ENCODE results near the gene EDC3.

EDC3 gene

DNA sequence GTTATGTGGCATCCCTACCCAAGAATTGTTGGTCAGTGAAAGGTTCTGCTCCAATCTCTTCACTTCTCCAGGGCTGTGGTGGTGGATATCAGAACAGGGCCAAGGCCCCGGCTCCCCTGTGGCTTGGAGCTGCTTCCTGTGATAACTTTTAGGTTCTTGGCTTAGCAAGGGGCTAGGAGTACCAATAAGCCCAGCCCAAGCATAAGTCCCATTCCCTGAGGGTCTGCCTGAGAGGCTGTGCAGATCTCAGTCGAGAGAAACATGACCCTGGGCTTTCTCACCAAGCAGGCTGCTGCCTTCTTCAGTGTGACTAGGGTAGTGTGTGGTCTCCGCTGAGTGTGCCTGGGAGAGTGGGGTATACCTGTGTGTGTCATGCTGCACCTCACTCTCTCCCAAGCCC is 73.1 kb downstream of the EDC3 start:
- Histone ChIP-seq H3K36me3 (ENCODE audit: low read length) (peaks cover 7% of the 10 kb centered on the region), H3K27me3 (ENCODE audit: low read length) (no peaks in the 10 kb centered on the region), H3F3A (ENCODE audit: insufficient read depth) (no peaks in the 10 kb centered on the region), H3K4me2 (ENCODE audit: low read depth, low read length, poor library complexity, severe bottlenecking) (no peak overlapping the region), H3K27ac (ENCODE audit: low read depth, low read length) (no peak overlapping the region), H3K9ac (ENCODE audit: low read length) (no peak overlapping the region), H3K9me3 (ENCODE audit: insufficient read depth, low read length) (no peaks in the 10 kb centered on the region), H3K79me2 (ENCODE audit: insufficient read depth, low read length) (peaks cover 27% of the 10 kb centered on the region), H4K20me1 (ENCODE audit: low read depth, low read length) (peaks cover 6% of the 10 kb centered on the region; the same call in 1 of the 2 replicates), H2AFZ (ENCODE audit: low read depth, low read length, severe bottlenecking) (no peak overlapping the region), H3K9me2 (replicated peaks; ENCODE audit: insufficient read depth, low read length) (no peaks in the 10 kb centered on the region), H3K4me3 (ENCODE audit: insufficient read depth, low read length, poor library complexity, severe bottlenecking) (no peak overlapping the region)
- no peak for TF ChIP-seq EZH2phosphoT487 (conservative IDR thresholded peaks at IDR 0.05; ENCODE audit: low read length)
- TF ChIP-seq, protein P1, sequence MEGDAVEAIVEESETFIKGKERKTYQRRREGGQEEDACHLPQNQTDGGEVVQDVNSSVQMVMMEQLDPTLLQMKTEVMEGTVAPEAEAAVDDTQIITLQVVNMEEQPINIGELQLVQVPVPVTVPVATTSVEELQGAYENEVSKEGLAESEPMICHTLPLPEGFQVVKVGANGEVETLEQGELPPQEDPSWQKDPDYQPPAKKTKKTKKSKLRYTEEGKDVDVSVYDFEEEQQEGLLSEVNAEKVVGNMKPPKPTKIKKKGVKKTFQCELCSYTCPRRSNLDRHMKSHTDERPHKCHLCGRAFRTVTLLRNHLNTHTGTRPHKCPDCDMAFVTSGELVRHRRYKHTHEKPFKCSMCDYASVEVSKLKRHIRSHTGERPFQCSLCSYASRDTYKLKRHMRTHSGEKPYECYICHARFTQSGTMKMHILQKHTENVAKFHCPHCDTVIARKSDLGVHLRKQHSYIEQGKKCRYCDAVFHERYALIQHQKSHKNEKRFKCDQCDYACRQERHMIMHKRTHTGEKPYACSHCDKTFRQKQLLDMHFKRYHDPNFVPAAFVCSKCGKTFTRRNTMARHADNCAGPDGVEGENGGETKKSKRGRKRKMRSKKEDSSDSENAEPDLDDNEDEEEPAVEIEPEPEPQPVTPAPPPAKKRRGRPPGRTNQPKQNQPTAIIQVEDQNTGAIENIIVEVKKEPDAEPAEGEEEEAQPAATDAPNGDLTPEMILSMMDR (IDR thresholded peaks at IDR 0.05; ENCODE audit: insufficient read depth, low read length, poor library complexity, severe bottlenecking) = no peak

DNA sequence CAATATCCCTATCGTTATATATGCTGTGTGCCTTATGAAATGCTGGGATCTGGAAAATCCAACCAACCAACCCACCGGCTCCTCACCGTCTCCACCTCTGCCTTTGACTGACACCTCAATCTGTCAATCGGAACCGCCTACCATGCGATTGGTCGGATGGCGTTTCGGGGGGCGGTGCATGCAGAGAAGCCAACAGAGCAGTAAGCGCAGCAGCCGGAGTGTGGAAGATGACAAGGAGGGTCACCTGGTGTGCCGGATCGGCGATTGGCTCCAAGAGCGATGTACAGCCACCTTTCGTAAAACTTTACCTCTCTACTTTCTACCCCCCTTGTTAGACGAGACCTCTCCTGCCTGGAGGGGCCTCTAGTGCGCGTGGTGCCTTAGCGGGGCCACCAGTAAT is 73.9 kb downstream of the EDC3 start:
- no peak overlapping the region for H3K4me3 ChIP-seq (ENCODE audit: insufficient read depth, low read length, poor library complexity, severe bottlenecking)
- H3F3A ChIP-seq (ENCODE audit: insufficient read depth) = no peaks in the 10 kb centered on the region
- no peaks in the 10 kb centered on the region for H3K9me3 ChIP-seq (ENCODE audit: insufficient read depth, low read length)
- H3K27ac ChIP-seq (ENCODE audit: low read depth, low read length) = no peak overlapping the region
- TF ChIP-seq, protein P1 (IDR thresholded peaks at IDR 0.05; ENCODE audit: insufficient read depth, low read length, poor library complexity, severe bottlenecking) = no peak
- no peak for TF ChIP-seq EZH2phosphoT487 (conservative IDR thresholded peaks at IDR 0.05; ENCODE audit: low read length)
- no peak overlapping the region for H3K4me2 ChIP-seq (ENCODE audit: low read depth, low read length, poor library complexity, severe bottlenecking)
- peaks cover 7% of the 10 kb centered on the region for H3K36me3 ChIP-seq (ENCODE audit: low read length)
- H3K27me3 ChIP-seq (ENCODE audit: low read length) = no peaks in the 10 kb centered on the region
- H3K9ac ChIP-seq (ENCODE audit: low read length) = no peak overlapping the region
- H3K79me2 ChIP-seq (ENCODE audit: insufficient read depth, low read length) = peaks cover 35% of the 10 kb centered on the region
- H3K9me2 ChIP-seq (replicated peaks; ENCODE audit: insufficient read depth, low read length) = no peaks in the 10 kb centered on the region
- H4K20me1 ChIP-seq (ENCODE audit: low read depth, low read length) = peaks cover 13% of the 10 kb centered on the region; the same call in 1 of the 2 replicates
- H2AFZ ChIP-seq (ENCODE audit: low read depth, low read length, severe bottlenecking) = no peak overlapping the region

DNA sequence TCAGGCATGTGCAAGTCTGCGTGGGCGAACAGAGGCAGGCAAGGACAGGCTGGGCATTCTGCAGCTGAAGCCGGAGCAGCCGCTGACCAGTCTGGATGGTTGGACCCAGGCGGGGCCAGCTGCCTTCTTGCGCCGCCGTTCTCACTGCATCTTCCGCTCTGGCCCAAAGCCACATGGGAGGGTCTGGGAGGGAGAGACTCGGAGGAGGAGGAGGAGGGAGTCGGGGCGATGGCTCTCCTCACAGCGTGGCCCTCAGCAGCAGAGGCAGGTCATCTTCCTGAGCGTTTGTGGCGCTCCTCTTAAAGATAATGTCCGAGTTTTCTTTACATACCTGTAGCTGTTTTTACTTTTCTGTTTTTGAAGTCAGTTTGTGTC is 74.3 kb downstream of the EDC3 start:
- Histone ChIP-seq H3K4me3 (ENCODE audit: insufficient read depth, low read length, poor library complexity, severe bottlenecking) (no peak overlapping the region), H3K9ac (ENCODE audit: low read length) (no peak overlapping the region), H3K9me2 (replicated peaks; ENCODE audit: insufficient read depth, low read length) (no peaks in the 10 kb centered on the region), H4K20me1 (ENCODE audit: low read depth, low read length) (peaks cover 17% of the 10 kb centered on the region; the same call in 1 of the 2 replicates), H3K27ac (ENCODE audit: low read depth, low read length) (no peak overlapping the region), H3K9me3 (ENCODE audit: insufficient read depth, low read length) (no peaks in the 10 kb centered on the region), H3K27me3 (ENCODE audit: low read length) (no peaks in the 10 kb centered on the region), H3K4me2 (ENCODE audit: low read depth, low read length, poor library complexity, severe bottlenecking) (no peak overlapping the region), H3K79me2 (ENCODE audit: insufficient read depth, low read length) (peaks cover 39% of the 10 kb centered on the region), H3F3A (ENCODE audit: insufficient read depth) (no peaks in the 10 kb centered on the region), H3K36me3 (ENCODE audit: low read length) (peaks cover 7% of the 10 kb centered on the region), H2AFZ (ENCODE audit: low read depth, low read length, severe bottlenecking) (no peak overlapping the region)
- TF ChIP-seq, protein P1 (IDR thresholded peaks at IDR 0.05; ENCODE audit: insufficient read depth, low read length, poor library complexity, severe bottlenecking) = no peak
- no peak for TF ChIP-seq EZH2phosphoT487 (conservative IDR thresholded peaks at IDR 0.05; ENCODE audit: low read length)
